HG02759 (cell line): ENCODE data around the gene TNFSF9.

Experiments used
- ATAC-seq: cut with Tn5 transposase; IDR thresholded peaks from one replicate; pipeline ENCODE4 v1.9.1; 2021; ENCODE audit warnings: mild to moderate bottlenecking, moderate library complexity; ENCODE audit not compliant: unreplicated experiment

Gene TNFSF9

GRCh38 chr19:6530386-6531162 is at the start of gene TNFSF9:
Gene TNFSF9, plus strand, starts transcription at chr19:6531026. Its CDS starts 11 bp downstream, at chr19:6531037.
- peak; percentile 31 for ATAC-seq

GRCh38 chr19:6481541-6482342 is 49.1 kb upstream of the TNFSF9 start, which contains the start of gene DENND1C:
Gene DENND1C, minus strand, starts transcription at chr19:6481787. Its CDS starts 92 bp downstream, at chr19:6481695.
- peak; percentile 77 for ATAC-seq

- ATAC-seq, result no peak
These were observed 48.5 kb upstream of the TNFSF9 start for GRCh38 chr19:6482343-6482686.

GRCh38 chr19:6483235-6483634 is 47.6 kb upstream of the TNFSF9 start:
- no peak for ATAC-seq

- ATAC-seq, result no peak
These were observed 46.6 kb upstream of the TNFSF9 start for GRCh38 chr19:6484230-6484629.

- ATAC-seq, result no peak
These were observed 46.0 kb upstream of the TNFSF9 start for GRCh38 chr19:6484831-6485230.

GRCh38 chr19:6489278-6490061 is 41.4 kb upstream of the TNFSF9 start:
- ATAC-seq, result peak; percentile 63

GRCh38 chr19:6490134-6490533 is 40.7 kb upstream of the TNFSF9 start:
- ATAC-seq, result no peak

- ATAC-seq, result no peak
These were observed 38.8 kb upstream of the TNFSF9 start for GRCh38 chr19:6491802-6492592.

- ATAC-seq, result no peak
These were observed 36.3 kb upstream of the TNFSF9 start for GRCh38 chr19:6494438-6495036.

- no peak for ATAC-seq
These were observed 34.9 kb upstream of the TNFSF9 start for GRCh38 chr19:6495947-6496346.

- no peak for ATAC-seq
These were observed 32.4 kb upstream of the TNFSF9 start for GRCh38 chr19:6498294-6499036.

- ATAC-seq, result no peak
These were observed 31.6 kb upstream of the TNFSF9 start for GRCh38 chr19:6499052-6499790.

- no peak for ATAC-seq
These were observed 29.7 kb upstream of the TNFSF9 start for GRCh38 chr19:6500837-6501739.

GRCh38 chr19:6501740-6502648 is 28.8 kb upstream of the TNFSF9 start, which contains the start of gene TUBB4A:
Gene TUBB4A, minus strand, starts transcription at chr19:6502309. Its CDS starts 97 bp downstream, at chr19:6502212.
- peak; percentile 64 for ATAC-seq

GRCh38 chr19:6503407-6504201 is 27.2 kb upstream of the TNFSF9 start:
- ATAC-seq, result no peak
